Activated naive CD4-positive, alpha-beta T cell treated with anti-CD3 and anti-CD28 coated beads, Interleukin-2, amount 10 ng/mL, durations not matched to agents 7 days and 5 days (primary cell): ENCODE measurements around the gene ULK4.
"Not testable (repeated sequence)": the region's sequence is repeated elsewhere in the genome, so short reads cannot be mapped to it uniquely, and the experiment has no call there.

ENCODE experiments used
- CTCF ChIA-PET: fragments of 350-600 bp; sonication (Branson Sonifier 250); formaldehyde crosslinking; loops from one replicate; lab custom pipeline; 2021; ENCODE audit warnings: antibody characterized with exemption; lab: Charles Lee
- DNase-seq: peaks from one replicate; pipeline ENCODE4 v3.0.0-alpha.2; 2020
- H3K27ac Mint-ChIP-seq: one replicate; pipeline ENCODE4 v1.8.0; 2021; ENCODE audit warnings: mild to moderate bottlenecking, moderate library complexity, mixed read lengths
- H3K27me3 Mint-ChIP-seq: one replicate; pipeline ENCODE4 v1.8.0; 2021; ENCODE audit warnings: mild to moderate bottlenecking, mixed read lengths
- H3K36me3 Mint-ChIP-seq: one replicate; pipeline ENCODE4 v1.8.0; 2021; ENCODE audit warnings: mixed read lengths
- H3K4me1 Mint-ChIP-seq: one replicate; pipeline ENCODE4 v1.8.0; 2021; ENCODE audit warnings: mixed read lengths
- H3K4me3 Mint-ChIP-seq: one replicate; pipeline ENCODE4 v1.8.0; 2021; ENCODE audit warnings: mild to moderate bottlenecking, moderate library complexity, mixed read lengths
- H3K9me3 Mint-ChIP-seq: one replicate; pipeline ENCODE4 v1.8.0; 2021; ENCODE audit warnings: mixed read lengths

Gene ULK4

DNA sequence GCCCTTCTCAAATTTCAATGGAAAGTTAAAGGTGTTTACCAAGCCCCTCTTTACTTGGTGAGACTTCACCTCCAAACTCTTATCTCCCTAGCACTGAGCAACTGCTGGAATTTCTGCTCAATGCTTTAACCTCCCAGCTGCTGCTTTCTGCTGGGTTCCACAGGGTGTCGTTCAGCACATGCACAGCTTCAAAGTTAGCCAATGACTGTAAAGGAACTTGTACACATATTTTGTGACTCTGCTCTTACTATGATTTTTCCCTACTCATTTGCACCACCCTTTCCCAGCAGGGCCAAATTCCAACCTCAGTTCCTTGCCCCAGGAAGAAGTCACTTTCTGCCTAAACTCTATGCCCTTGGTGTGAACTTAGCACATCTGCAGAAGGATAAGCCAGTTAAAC is 89.7 kb downstream of the ULK4 start:
- DNase-seq = no peak
- Mint-ChIP-seq H3K4me3 (no peak overlapping the region), H3K9me3 (no peaks in the 10 kb centered on the region), H3K27me3 (no peaks in the 10 kb centered on the region), H3K27ac (no peak overlapping the region), H3K36me3 (peaks cover 2% of the 10 kb centered on the region), H3K4me1 (no peaks in the 10 kb centered on the region)
- CTCF ChIA-PET = no interaction called here

DNA sequence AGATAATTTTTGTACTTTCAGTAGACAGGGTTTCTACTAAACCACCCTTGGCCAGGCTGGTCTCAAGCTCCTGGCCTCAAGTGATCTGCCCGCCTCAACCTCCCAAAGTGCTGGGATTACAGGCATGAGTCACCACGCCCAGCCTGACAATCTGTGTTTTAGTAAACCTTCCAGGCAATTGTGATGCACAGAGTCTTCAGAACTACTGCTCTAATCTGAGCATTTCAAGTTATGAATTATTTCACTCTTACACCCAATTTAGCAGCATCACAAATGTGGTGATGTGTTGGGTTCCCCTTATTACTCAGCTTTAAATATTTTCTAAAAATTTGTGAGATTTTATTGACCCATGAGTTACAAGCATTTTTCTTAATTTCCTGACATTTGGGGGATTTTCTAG is 94.4 kb downstream of the ULK4 start:
- Mint-ChIP-seq H3K9me3 (peaks cover 2% of the 10 kb centered on the region), H3K27ac (no peak overlapping the region), H3K27me3 (no peaks in the 10 kb centered on the region), H3K36me3 (peaks cover 2% of the 10 kb centered on the region), H3K4me1 (no peaks in the 10 kb centered on the region), H3K4me3 (no peak overlapping the region)
- CTCF ChIA-PET = no interaction called here
- no peak for DNase-seq

DNA sequence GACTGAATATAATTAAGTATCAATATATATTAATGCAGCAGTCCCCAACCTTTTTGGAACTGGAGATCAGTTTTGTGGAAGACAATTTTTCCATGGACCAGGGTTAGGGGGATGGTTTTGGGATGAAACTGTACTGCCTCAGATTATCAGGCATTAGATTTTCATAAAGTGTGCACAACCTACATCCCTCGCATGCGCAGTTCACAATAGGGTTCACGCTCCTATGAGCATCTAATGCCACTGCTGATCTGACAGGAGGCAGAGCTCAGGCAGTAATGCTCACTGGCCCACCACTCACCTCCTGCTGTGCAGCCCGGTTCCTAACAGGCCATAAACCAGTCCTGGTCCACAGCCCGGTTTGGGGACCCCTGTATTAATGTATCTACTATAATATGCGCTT is 95.6 kb downstream of the ULK4 start:
- Mint-ChIP-seq H3K9me3 (peaks cover 2% of the 10 kb centered on the region), H3K4me1 (no peaks in the 10 kb centered on the region), H3K27me3 (no peaks in the 10 kb centered on the region), H3K36me3 (peaks cover 2% of the 10 kb centered on the region), H3K27ac (no peak overlapping the region), H3K4me3 (no peak overlapping the region)
- CTCF ChIA-PET = no interaction called here
- DNase-seq = no peak

DNA sequence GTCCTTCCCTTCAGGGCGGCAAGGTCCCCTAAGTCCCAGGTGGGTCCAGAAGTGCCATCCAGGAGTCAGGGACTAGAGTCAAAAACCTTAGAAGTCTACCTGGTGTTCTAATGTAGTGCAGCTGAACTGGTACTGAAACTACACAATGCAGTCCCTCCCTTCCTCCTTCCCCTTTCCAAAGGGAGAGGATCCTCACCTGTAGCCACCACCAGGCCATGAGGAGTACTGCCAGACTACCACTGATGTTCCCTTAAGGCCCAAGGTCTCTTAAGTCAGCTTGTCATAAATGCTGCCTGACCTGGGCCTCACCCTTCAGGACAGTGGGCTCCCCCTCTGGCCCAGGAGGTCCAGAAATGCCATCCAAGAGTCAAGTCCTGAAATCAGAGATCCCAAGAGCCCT is 98.9 kb downstream of the ULK4 start:
- H3K4me3 Mint-ChIP-seq = no peak overlapping the region
- DNase-seq = no peak
- H3K4me1 Mint-ChIP-seq = no peaks in the 10 kb centered on the region
- H3K36me3 Mint-ChIP-seq = peaks cover 3% of the 10 kb centered on the region
- no peak overlapping the region for H3K27ac Mint-ChIP-seq
- CTCF ChIA-PET = no interaction called here
- H3K27me3 Mint-ChIP-seq = no peaks in the 10 kb centered on the region
- peaks cover 2% of the 10 kb centered on the region for H3K9me3 Mint-ChIP-seq

DNA sequence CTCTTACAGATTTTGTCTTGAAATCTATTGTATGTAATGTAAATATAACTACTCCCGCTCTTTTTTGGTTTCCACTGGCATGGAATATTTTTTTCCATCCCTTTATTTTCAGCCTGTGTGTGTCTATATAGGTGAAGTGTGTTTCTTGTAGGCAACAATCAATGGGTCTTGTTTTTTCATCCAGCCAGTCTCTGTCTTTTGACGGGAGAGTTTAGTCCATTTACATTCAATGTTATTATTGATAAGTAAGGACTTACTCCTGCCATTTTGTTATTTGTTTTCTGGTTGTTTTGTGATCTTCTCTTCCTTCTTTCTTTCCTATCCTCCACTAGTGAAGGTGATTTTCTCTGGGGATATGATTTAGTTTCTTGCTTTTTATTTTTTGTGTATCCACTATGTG is 101.4 kb downstream of the ULK4 start:
- CTCF ChIA-PET, H3K9me3 Mint-ChIP-seq, H3K27ac Mint-ChIP-seq, H3K4me1 Mint-ChIP-seq, DNase-seq, H3K36me3 Mint-ChIP-seq, H3K27me3 Mint-ChIP-seq, H3K4me3 Mint-ChIP-seq: not testable (repeated sequence)

DNA sequence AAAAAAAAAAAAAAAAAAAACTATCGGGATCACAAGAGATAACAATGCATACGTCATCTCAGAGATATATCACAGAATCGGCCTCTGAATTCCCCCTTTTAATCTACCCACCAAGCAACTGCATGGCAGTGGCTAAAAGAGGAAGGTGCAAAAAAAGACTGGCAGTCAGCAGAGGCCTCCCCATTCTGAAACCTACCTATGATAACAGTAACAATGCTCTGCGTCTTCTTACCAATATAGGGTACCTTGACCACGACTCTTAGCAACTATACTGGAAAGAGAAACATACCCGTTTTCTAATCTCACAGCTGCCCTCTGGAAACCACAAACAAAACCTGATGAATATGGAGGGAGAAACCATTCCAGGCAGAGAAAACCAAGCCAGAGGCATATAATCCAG is 106.9 kb downstream of the ULK4 start:
- Mint-ChIP-seq H3K27ac (no peak overlapping the region), H3K36me3 (peaks cover 3% of the 10 kb centered on the region), H3K4me1 (no peaks in the 10 kb centered on the region), H3K27me3 (no peaks in the 10 kb centered on the region), H3K4me3 (no peak overlapping the region), H3K9me3 (no peaks in the 10 kb centered on the region)
- no peak for DNase-seq
- CTCF ChIA-PET = no interaction called here

DNA sequence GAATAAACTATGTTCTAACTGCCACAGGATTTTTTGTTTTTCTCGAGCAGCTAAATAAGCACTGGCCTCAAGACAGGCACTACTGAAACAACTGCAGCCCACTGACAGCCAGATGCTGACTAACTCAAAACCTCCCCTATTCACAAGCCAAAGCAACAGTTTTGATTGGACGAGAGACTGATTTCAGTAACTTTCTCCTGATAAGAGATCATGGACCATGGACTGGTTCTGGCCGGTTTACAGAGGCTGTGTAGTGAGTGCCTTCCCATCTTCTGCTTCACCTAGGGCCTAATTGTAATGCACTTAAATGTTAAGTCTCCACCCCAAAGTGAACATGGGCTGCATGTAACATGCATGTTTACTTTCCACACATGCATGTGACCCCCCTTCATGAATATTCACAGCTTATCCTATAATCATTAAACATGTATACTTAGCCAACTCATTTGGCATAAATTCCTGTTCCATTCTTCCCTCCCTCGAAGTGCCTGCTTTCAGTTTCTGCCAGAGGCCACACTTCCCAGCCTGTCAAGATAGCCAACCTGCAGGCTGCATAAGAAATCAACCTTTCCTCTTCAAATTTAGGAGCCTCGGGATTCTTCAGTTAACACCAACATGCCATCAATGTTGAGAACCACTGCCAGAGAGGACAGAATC is 108.2 kb downstream of the ULK4 start:
- Mint-ChIP-seq H3K27ac (no peak overlapping the region), H3K4me1 (peaks cover 8% of the 10 kb centered on the region), H3K4me3 (no peak overlapping the region), H3K36me3 (no peaks in the 10 kb centered on the region), H3K27me3 (no peaks in the 10 kb centered on the region), H3K9me3 (peaks cover 4% of the 10 kb centered on the region)
- no peak for DNase-seq
- CTCF ChIA-PET = no interaction called here

DNA sequence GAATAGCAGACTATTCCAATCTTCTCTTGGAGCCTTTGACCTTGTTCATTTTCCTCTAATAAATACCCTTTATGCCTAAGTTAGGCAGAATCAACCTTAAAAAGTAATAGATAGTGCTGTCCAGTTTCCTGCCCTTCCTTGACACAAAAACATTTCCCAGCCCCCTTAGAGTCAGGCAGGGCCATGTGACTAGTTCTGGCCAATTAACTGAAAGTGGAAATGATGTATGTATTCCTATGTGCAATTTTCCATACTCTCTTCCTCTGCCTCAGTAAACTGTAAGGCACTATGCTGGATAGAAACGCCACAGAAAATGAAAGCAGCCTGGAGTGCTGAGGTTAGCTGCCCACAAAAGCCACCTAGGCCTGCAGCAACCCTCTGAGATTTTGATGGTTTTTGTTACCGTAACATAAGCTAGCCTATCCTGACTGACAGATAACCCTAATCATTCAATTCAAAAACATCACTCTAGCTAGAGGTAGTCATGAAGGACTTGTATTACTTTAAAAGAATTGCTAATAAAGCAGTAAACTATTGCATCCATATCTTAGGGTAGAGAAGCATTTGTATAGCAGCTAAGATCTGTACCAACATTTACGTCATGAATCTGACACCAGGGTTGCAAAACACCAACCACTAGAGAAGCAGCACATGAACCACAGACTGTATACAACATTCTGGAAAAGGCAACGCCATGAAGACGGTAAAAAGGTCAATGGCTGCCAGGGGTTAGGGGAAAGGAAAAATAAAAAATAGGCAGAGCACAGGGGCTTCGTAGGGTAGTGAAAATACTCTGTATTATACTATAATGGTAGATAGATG is 112.9 kb downstream of the ULK4 start:
- DNase-seq = no peak
- Mint-ChIP-seq H3K4me1 (peaks cover 9% of the 10 kb centered on the region), H3K9me3 (peaks cover 7% of the 10 kb centered on the region), H3K36me3 (no peaks in the 10 kb centered on the region), H3K27me3 (no peaks in the 10 kb centered on the region), H3K4me3 (no peak overlapping the region), H3K27ac (no peak overlapping the region)
- CTCF ChIA-PET = no interaction called here

DNA sequence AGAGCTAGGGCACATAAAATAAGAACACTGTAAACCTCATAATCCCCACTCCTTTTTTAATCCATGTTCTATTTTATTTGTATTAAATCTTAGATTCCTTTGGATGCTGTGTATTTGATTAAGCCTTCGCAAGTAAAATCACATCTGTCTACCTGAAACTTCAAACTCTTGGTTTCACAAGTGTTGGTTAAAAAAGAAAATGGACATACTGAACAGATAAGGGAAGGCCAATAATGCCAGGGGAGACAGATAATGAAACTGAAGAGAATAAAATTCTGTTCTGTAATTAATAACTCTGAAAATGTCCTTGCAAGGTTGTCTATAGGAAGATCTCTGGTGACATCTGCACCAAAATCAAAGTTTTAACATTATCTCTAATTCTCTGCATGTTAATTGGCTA is 114.2 kb downstream of the ULK4 start:
- H3K36me3 Mint-ChIP-seq = peaks cover 1% of the 10 kb centered on the region
- H3K27me3 Mint-ChIP-seq = no peaks in the 10 kb centered on the region
- H3K4me3 Mint-ChIP-seq = no peak overlapping the region
- peaks cover 16% of the 10 kb centered on the region for H3K9me3 Mint-ChIP-seq
- peaks cover 9% of the 10 kb centered on the region for H3K4me1 Mint-ChIP-seq
- DNase-seq = no peak
- CTCF ChIA-PET = no interaction called here
- no peak overlapping the region for H3K27ac Mint-ChIP-seq

DNA sequence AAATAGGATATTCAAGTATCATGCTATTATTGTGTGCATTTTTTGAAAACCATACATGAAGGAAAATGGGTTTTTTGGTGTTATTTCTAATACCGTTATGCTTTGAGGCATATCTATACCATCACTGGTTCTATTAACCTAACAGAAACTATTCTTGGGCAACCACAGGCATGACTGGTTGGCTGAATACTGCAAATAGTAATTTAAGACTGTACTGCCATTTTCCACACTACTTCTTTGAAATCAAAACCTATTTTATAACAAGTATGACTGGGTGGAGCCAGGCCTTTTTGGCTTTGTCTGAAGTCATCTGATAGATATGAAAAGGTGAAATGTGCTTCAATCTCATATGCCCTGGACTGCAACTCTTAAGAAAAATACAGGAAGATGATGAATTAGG is 115.1 kb downstream of the ULK4 start:
- H3K27me3 Mint-ChIP-seq = no peaks in the 10 kb centered on the region
- DNase-seq = no peak
- H3K36me3 Mint-ChIP-seq = peaks cover 2% of the 10 kb centered on the region
- H3K9me3 Mint-ChIP-seq = peaks cover 22% of the 10 kb centered on the region
- H3K27ac Mint-ChIP-seq = no peak overlapping the region
- H3K4me1 Mint-ChIP-seq = peaks cover 9% of the 10 kb centered on the region
- H3K4me3 Mint-ChIP-seq = no peak overlapping the region
- CTCF ChIA-PET = no interaction called here

DNA sequence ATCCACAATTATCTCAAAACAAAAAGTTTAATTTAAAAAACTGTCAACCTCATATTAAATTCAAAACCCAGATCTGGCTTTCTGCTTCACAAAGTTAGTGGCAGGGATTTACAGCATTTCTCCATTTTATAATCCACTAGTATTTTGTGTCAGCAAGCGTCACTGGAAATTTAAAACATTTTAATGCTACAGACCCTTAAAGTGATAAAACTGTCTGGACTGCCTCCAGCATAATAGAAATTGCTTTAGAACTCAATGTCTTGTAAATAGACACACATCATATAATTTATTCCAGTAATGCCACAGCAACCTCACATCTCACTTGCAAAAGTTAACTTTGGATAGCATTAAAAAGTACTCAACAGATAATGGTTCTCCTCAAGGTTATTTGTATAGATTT is 116.1 kb downstream of the ULK4 start:
- no peaks in the 10 kb centered on the region for H3K27me3 Mint-ChIP-seq
- H3K9me3 Mint-ChIP-seq = peaks cover 27% of the 10 kb centered on the region
- H3K4me1 Mint-ChIP-seq = peaks cover 9% of the 10 kb centered on the region
- DNase-seq = no peak
- CTCF ChIA-PET = no interaction called here
- H3K36me3 Mint-ChIP-seq = peaks cover 3% of the 10 kb centered on the region
- H3K27ac Mint-ChIP-seq = no peak overlapping the region
- H3K4me3 Mint-ChIP-seq = no peak overlapping the region

DNA sequence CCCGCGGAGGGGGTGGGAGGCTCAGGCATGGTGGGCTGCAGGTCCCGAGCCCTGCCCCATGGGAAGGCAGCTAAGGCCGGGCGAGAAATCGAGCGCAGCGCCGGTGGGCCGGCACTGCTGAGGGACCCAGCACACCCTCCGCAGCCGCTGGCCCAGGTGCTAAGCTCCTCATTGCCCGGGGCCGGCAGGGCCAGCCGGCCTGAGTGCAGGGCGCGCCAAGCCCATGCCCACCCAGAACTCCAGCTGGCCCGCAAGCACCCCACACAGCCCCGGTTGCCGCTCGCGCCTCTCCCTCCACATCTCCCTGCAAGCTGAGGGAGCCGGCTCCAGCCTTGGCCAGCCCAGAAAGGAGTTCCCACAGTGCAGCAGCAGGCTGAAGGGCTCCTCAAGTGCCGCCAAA is 117.6 kb downstream of the ULK4 start:
- H3K4me1 Mint-ChIP-seq, H3K36me3 Mint-ChIP-seq, CTCF ChIA-PET, H3K27me3 Mint-ChIP-seq, DNase-seq, H3K4me3 Mint-ChIP-seq, H3K27ac Mint-ChIP-seq: not testable (repeated sequence)
- H3K9me3 Mint-ChIP-seq = peaks cover 25% of the 10 kb centered on the region

DNA sequence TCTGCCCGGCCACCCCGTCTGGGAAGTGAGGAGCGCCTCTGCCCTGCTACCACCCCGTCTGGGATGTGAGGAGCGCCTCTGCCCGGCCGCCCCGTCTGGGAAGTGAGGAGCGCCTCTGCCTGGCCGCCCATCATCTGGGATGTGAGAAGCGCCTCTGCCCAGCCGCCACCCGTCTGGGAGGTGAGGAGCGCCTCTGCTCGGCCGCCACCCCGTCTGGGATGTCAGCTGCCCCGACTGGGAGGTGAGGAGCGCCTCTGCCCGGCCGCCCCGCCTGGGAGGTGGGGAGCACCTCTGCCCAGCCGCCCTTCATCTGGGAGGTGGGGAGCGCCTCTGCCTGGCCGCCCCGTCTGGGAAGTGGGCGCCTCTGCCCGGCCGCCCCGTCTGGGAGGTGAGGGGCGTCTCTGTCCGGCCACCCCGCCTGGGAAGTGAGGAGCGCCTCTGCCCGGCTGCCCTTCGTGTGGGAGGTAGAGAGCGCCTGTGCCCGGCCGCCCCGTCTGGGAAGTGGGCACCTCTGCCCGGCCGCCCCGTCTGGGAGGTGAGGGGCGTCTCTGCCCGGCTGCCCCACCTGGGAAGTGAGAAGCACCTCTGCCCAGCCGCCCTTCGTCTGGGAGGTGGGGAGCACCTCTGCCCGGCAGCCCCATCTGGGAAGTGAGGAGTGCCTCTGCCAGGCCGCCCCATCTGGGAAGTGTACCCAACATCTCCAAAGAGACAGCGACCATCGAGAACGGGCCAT is 120.8 kb downstream of the ULK4 start:
- H3K27ac Mint-ChIP-seq, H3K4me1 Mint-ChIP-seq, CTCF ChIA-PET, H3K27me3 Mint-ChIP-seq, DNase-seq, H3K4me3 Mint-ChIP-seq, H3K36me3 Mint-ChIP-seq: not testable (repeated sequence)
- peaks cover 23% of the 10 kb centered on the region for H3K9me3 Mint-ChIP-seq

DNA sequence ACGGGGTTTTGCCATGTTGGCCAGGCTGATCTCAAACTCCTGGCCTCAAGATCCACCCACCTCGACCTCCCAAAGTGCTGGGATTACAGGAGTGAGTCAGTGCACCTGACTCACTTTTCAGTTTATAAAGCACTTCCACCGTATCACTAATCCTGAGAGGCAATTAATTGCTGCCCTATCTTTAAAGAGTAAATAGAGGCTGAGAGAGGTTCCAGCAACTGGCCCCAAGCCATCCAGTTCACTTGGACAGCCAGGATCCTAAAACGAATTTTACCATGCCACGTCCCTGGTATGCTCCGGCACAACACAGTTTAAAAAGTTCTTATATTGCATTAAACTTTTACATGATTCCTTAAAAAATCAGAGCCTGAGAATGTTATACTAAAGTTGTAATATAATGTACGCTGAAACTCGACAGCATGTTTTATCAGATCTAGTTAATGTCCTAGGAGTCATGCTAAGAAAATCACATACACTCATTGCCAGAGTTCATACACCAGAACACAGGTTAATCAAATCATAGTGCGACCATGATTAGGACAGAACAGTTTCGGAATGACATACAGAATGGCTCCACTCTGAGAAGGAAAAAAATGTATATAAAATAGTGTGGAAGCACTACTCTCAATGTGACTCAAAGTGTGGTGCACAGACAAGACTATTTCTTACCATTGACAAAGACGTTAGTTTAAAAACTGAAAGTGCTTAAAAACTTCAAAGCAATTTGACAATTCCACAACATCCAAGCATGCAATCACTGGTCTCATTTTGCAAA is 125.4 kb downstream of the ULK4 start:
- DNase-seq = no peak
- no peak overlapping the region for H3K27ac Mint-ChIP-seq
- H3K9me3 Mint-ChIP-seq = peaks cover 3% of the 10 kb centered on the region
- H3K4me1 Mint-ChIP-seq = no peaks in the 10 kb centered on the region
- H3K4me3 Mint-ChIP-seq = no peak overlapping the region
- no peaks in the 10 kb centered on the region for H3K36me3 Mint-ChIP-seq
- CTCF ChIA-PET = no interaction called here
- H3K27me3 Mint-ChIP-seq = no peaks in the 10 kb centered on the region
